NCI-H524 (cell line): ENCODE measurements around the gene BNIP2.
"Not testable (repeated sequence)": the region's sequence is repeated elsewhere in the genome, so short reads cannot be mapped to it uniquely, and the experiment has no call there.

Experiments
- DNase-seq, 2 experiments: peaks; one replicate each; lab custom pipeline; 2025; lab: John Stamatoyannopoulos, UW

BNIP2 gene

GRCh38 chr15:59688423-59688781, 718 bp downstream of the BNIP2 start:
- peak in 1 of 2 experiments; percentile 48 for DNase-seq

DNA sequence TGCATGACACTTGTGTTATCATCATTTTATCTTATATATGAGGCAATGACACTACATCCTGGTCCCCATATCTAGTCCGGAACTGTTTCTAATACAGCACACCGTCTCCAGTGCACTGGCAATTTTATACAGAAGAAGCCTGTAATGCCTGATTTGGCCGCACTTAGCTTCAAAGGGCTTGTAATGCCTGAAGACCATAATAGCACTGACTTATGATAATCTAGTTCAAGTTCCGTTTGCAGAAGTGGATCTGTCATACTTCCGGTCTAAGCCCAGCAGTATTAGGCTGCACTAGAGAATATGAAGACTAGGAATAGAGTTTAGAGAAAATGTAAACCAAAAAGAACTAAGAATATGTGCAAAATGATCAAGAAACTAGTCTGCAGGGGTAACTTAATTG, 1.3 kb downstream of the BNIP2 start:
- DNase-seq: peak in 1 of 2 experiments; percentile 18

GRCh38 chr15:59686389-59686788, 2.7 kb downstream of the BNIP2 start:
- no peak for DNase-seq

DNA sequence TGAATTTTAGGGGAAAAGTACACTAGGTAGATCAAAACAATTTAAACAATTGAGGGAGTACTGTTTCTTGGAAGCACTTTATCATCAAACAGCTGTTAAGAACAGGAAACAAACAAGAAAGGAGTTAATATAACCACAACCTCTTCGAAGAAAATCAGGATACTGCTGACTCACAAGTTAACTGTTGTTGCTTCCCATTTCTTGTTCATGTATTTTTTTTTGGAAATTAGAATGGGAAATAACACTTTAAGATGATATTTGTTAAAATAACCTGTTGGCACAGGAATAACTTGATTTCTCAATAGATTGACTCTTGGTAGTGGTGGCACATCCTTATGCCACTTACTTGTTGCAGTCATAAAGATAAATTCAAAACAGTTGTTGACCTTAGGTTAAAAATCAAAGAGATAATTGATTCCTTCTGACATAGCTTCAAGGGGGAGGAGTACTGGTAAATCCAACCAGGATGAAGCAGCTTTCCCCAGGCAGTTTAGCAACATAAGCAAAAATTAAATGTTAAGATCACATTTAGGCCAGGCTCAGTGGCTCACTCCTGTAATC, 3.3 kb downstream of the BNIP2 start:
- DNase-seq: no peak

DNA sequence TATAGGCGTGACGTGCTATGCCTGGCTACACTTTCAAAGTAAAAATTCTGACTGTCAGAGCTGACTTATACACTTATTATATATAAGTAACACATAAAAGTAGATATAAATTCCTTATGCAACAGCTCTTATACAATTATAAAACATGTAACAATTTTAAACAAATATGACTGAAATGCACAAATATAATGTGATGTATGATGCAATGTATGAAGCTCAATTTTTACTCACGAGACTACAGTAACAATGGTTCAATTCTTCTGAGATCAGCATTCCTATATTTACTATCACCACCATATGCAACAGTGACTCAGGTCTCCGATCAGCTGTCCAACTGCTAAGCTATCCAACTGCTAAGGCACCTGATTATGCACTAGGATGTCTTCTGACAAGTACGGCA, 8.2 kb downstream of the BNIP2 start:
- no peak for DNase-seq

DNA sequence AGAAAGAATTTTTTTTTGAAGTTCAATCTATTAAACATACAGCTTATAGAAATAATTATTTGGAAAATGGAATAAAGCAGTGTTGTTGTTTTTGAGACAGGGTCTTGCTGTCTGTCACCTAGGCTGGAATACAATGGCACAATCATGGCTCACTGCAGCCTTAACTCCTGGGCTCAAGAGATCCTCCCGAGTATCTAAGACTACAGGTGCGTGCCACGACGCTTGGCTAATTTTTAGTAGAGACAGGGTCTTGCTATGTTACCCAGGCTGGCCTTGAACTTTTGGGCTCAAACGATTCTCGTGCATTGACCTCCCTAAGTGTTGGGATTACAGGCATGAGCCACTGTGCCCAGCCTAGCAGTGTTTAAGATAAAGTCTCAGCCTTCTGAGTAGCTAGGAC, 8.8 kb downstream of the BNIP2 start:
- DNase-seq: no peak

DNA sequence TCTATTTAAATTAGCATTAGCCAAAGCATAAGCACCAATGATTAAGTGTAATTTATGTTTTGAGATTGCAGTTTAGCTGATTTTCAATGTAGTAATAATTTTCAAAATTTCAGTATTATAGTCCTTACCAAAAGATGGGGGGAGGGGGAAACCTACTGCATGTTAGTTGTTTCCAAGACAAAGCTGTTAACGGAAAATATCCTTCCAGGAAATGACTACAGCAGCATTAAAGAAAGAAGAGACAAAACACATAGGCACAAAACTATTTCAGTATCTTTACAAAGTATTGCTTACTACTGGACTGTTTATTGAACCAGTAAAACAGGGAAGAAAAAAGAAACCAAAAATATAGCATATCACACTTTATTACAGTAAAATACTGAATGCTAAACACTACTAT, 10.5 kb downstream of the BNIP2 start:
- no peak for DNase-seq

DNA sequence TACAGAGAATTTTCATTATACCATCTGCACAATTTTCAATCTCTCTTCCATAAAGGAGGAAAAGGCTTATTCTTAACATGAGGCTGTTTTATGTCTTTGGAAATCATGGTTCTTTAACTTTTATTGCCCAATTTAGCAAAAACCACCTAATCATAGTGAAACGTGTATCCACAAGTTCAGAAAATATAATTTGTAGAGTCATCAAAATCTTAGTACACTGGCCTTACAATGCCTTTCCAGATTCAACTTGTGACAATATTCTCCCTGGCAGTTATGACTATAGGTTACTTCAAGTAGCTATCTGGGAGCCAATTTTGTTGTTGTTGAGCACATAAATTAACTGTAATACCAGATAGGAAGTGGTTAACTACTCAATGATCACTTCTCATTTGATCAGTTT, 10.9 kb downstream of the BNIP2 start:
- DNase-seq: no peak

- DNase-seq: no peak
Measured at GRCh38 chr15:59676565-59676964, 12.6 kb downstream of the BNIP2 start.

DNA sequence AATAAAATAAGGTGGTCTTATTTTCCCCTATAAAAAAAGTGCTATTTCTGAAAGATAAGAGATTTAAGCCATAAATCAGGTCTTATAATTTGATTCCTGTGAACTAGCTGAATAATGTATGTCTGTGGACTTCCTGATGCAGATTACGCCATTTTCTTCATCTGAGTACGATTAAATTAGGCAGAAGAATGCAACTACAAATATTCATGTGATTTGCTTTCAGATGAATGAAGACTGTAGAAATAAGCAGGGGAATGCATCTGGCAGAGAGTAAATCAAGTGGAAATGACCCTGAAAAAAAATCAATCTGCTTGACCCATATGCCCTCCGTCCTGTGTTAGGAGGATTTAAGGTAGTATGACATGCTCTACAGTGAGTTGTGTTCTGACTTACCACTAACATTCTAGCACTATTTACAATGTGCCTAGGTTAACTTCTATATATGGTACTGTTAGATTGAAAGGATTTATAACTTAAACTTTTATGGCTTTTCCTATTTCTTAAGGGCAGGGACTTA, 14.7 kb downstream of the BNIP2 start:
- no peak for DNase-seq

GRCh38 chr15:59668556-59668955, 20.6 kb downstream of the BNIP2 start:
- DNase-seq: no peak

DNA sequence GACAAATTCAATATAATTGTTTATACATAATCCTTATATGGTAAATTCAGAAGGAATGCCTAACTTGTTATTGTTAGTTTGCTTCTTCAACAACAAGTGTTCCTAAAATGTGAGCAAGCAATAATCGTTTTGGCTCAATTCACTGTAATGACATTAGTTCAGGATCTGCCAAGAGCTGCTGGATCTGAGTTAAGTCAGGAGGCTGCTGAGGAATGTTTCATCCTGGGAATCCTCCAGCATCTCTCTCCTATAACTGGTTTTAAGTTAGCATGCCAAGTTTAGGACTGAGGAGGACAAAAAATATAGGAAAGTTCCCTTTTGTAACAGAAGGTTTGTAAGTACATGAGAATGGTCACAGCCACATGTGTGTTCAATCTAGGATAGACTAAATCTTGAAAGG, 26.9 kb downstream of the BNIP2 start:
- DNase-seq: no peak

- no peak for DNase-seq
Measured at GRCh38 chr15:59659366-59659765, 29.8 kb downstream of the BNIP2 start.

GRCh38 chr15:59657635-59658125, 31.4 kb downstream of the BNIP2 start:
- DNase-seq: no peak

GRCh38 chr15:59656897-59657634, 32.1 kb downstream of the BNIP2 start, which contains the start of gene GTF2A2:
TSS of gene GTF2A2 (minus strand) at chr15:59657515. CDS start at chr15:59652277, 5,238 bp downstream.
- peak; percentile 96 to 97 for DNase-seq

- DNase-seq: no peak
Measured at GRCh38 chr15:59654046-59654445, 35.1 kb downstream of the BNIP2 start.

- DNase-seq: no peak
Measured at GRCh38 chr15:59649603-59650002, 39.5 kb downstream of the BNIP2 start.

GRCh38 chr15:59647085-59647484, 42.0 kb downstream of the BNIP2 start:
- DNase-seq: no peak

GRCh38 chr15:59646277-59646676, 42.8 kb downstream of the BNIP2 start:
- no peak for DNase-seq

DNA sequence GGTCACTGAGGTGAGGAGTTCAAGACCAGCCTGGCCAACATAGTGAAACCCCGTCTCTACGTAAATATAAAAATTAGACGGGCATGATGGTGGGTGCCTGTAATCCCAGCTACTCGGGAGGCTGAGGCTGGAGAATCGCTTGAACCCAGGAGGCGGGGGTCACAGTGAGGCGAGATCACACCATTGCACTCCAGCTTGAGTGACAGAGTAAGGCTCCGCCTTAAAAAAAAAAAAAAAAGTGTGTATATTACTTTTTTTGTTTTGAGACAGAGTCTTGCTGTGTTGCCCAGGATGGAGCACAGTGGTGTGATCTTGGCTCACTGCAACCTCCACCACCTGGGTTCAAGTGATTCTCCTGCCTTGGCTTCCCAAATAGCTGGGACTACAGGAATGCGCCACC, 43.3 kb downstream of the BNIP2 start:
- not testable (repeated sequence) for DNase-seq

DNA sequence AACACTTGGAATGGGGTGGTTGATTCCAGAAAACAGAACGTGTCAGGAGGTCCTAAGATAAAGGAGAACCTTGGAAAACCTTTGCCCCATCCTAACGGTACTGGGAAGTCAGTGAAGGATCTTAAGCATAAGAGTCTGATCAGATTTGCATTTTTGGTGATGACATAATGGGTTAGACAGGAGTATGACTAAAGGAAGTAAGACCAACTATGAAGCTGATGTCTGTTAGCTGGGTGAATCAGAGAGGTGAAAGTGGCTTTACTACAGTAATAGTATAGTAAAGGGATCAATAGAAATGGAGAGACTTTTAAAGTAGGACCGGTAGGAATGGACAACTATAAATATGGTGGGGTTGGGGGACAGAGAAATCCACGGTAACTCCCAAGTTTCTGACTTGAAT, 44.4 kb downstream of the BNIP2 start:
- no peak for DNase-seq

DNA sequence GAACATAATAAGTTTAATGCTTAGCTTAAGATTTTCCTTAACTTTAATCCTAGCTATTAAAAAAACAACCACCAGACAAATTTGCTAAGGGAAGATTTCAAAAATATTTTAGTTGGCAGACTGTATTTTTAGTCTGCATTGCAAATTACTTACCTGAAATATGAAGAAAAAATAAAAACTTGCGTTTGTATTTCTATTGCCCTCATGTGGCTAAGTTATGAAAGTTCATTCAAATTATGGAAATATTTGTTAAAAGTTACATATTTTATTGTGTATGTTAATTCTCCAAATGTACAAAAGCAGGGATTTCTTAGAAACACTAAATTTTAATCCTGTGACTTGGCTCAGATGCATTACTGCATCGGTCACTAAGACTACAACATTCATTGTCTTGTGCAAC, 46.8 kb downstream of the BNIP2 start:
- no peak for DNase-seq

- DNase-seq: not testable (repeated sequence)
Measured at GRCh38 chr15:59637507-59637906, 51.6 kb downstream of the BNIP2 start.

GRCh38 chr15:59636184-59636583, 52.9 kb downstream of the BNIP2 start:
- no peak for DNase-seq
